LHCN-M2 (cell line): ENCODE measurements around the gene PSMB11. TPM values are rescaled to one million over a fixed set of nuclear protein-coding genes. Genes with fewer than 3 reads are reported as not detected.

Source experiments
- DNase-seq: peaks from one replicate; pipeline ENCODE4 v3.0.0-alpha.2; 2012; ENCODE audit warnings: low read depth
- total RNA-seq: library from RNA; depleted of rRNA; stranded (reverse); fragments of >200 nt; gene quantifications from 2 replicates; pipeline ENCODE4 v1.2.3, GENCODE V29; 2014

Gene PSMB11
- total RNA-seq, 1 experiment from 2014 or later = not detected

- no peak for DNase-seq
Observed at GRCh38 chr14:23058654-23059504, 16.9 kb downstream of the PSMB11 start.

- no peak for DNase-seq
Observed at GRCh38 chr14:23060536-23061260, 18.7 kb downstream of the PSMB11 start.

DNA sequence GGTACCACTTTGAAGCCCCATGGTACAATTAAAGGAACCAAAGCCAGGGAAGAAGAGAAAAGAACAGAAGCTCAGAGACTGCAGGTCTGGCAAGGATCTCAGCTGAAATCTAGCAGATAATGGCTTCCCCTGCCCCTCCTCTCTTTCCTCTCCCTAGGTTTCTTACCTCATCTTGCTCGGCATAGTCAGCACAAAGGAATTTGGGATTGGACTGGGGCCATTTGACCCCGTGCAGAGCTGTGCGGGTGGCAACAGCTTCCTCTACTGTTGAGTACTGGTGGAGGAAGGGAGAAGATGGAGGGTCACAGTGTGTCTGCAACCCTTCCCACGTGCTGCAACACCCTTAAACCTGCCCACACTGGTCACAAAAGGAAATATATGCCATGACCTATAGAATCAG lies 20.0 kb downstream of the PSMB11 start:
- DNase-seq = peak; percentile 92

DNA sequence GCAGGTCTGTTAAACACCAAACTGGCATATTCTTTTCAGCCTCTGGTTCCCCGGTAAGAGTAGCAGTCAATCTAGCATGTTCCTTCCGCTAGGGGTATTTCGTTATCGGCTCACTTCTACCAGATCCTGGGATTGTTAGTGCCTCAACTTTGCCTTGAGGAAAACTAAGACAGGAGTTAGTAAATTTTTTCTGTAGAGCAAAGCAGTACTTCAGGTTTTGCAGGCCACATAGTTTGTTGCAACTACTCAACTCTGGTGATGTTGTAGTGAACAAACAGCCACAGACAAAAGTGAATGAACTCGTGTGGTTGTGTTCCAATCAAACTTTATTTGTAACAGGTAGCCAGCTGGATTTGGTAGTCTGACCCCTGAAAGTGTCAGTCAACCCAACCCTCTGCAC lies 21.6 kb downstream of the PSMB11 start:
- no peak for DNase-seq

DNA sequence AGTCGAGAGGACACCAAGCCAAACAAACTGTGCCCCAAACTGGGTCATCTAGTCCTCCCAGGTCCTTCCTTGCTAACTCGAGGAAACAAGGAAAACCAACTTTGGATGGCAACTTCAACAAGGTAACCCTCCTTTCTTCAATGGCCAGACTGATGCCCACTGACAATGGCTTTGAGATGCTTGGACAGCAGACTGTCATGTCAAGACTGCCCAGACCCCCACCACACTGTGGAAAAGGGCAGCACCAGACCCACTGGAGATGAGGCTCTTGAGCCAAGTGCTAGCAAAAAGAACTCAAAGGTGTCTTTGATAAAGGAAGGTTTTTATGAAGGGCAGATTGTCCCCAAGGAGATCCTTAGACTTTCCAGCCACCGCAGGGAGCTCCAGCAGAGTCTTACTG lies 24.4 kb downstream of the PSMB11 start:
- DNase-seq = no peak

DNA sequence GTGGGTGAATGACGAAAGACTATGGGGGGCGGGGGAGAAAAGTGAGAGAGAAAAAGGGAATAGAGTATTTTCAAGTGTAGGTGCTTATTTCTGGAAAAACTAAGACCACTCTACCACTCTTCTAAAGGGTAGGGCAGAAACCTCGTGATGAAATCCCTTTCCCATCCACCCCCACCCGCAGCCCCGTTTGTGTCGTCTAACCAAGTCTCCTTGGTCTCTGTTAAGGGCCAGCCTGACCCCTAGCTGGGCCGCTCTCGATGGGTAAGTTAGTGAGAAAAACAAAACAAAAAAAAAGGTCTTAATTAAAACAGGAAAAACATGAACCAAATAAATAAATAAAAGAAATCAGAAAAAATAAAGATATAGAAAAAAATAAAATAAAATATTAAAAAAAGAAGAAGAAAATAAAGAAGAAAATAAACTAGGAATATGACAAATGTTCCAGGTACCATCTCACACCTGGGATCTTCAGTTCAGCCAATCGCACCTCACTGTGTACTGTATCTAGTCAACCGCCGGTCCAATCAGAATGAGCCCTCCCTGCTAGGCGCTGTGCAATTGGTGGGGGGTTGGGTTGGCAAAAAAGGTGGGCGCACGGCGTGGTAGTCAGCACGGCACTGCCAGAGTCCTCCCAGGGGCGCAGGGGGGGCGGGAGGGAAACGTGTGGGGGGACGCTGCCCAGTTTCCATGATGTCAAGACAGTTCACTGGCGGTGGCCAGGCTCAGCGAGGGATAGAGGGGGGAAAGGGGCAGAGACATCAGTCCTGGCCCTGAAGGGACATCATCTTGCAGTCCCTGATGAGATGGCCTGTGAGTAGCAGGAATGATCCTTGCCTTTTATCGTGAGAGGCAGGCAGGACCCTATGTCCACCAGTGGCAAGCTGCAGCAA lies 25.1 kb downstream of the PSMB11 start:
- no peak for DNase-seq

DNA sequence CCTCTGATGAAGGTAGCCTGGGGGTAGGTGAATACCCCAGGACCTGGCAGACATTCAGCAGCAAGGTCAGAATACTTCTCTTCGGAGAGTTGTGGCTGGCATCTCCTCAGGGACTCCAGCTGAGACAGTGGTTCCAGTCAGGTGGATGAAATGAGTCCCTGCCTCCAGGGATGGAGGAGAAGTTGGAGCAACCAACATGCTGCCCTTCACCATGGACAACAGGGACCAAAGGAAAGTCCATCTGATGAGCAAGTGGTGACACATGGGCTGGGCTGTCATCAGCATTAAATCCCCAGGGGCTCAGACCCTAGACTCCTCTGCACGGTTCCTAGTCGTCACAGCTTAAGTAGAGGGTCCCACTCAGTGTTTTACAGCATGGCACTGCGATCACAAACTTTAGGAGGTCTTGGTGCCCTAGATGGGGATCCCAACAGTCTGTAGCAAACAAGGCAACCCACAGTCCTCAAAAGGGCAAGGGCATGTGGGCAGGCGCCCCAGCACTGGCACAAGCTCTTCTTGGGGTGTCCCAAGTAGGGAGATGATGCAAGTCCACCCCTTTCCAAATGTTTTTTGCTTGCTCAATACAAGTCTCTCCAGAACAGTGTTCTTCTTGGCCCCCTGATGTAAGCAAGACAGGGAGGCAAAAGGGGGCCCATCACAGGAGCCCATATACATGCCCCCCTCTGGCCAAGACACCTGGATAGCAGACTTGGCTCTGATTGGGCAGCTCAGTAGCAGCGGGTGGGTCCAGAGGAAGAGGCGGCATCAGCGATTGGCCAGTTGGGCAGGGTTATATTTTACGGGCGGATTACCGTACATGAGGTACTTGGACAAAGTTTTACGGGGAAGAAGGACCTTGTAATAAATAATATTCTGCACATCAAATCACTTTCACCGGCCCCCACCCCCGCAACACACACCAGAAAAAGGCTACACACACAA lies 26.1 kb downstream of the PSMB11 start:
- no peak for DNase-seq

GRCh38 chr14:23068789-23069412 lies 26.9 kb downstream of the PSMB11 start:
- DNase-seq = peak; percentile 92

GRCh38 chr14:23069413-23069806 lies 27.4 kb downstream of the PSMB11 start:
- DNase-seq = no peak

DNA sequence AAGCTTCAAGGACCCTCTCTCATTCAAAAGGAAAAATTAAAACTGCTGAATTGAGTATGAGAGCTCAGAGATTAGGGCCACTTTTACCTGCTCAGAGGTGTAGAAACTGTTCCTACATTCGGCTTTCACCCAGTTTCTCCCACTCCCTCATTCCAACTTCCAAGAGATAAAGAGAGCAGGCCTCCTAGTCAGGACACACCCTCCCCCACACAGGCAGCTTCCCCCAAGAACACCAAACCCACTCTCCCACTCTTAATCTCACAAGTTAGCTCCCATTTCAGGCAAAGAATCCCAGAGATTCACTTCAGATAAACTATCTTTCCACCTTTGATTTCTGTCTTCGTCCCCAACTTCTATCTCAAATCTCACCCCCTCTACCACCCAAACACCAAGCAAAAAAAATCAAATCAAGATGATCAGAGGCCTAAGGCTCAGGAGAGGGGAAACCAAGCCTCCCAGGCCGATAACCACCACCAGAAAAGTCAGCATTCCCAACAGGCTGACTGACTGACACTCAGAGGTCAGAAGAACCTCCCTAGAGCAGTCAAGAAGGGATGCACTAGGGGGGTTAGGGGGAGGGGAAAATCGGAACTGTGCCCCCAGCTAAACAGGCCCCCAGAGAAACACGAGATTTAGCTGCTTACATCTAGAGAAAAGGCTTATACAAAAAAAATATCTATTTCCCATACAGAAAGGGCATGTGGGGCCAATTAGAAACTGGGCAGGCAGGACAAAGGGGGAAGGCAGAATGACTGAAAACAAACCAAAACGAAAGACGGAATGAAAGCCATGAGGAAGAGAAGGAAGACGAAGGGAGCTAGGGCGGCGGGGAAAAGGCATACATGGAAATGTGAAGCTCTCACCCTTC lies 28.5 kb downstream of the PSMB11 start:
- DNase-seq = no peak

GRCh38 chr14:23071244-23071920 lies 29.4 kb downstream of the PSMB11 start:
- DNase-seq = peak; percentile 93

GRCh38 chr14:23071921-23072539 lies 30.0 kb downstream of the PSMB11 start:
- DNase-seq = peak; percentile 33

DNA sequence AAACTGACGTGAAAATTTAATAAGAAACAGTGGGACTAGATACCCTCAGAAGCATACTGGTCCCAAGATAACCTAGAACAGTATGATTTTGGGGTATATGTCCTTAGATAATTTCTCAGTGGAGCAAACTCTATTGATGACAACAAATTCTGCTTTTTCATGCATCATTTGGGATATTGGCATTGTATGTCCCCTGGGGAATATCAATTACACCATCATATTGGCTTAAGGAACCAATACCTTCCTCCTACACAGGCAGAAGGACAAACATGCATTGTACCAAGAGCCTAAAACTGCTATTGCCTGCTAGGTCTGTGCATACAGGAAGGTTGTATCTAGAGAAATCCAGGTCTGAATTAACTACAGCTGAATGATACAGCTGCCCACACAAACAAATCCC lies 32.9 kb downstream of the PSMB11 start:
- DNase-seq = no peak

DNA sequence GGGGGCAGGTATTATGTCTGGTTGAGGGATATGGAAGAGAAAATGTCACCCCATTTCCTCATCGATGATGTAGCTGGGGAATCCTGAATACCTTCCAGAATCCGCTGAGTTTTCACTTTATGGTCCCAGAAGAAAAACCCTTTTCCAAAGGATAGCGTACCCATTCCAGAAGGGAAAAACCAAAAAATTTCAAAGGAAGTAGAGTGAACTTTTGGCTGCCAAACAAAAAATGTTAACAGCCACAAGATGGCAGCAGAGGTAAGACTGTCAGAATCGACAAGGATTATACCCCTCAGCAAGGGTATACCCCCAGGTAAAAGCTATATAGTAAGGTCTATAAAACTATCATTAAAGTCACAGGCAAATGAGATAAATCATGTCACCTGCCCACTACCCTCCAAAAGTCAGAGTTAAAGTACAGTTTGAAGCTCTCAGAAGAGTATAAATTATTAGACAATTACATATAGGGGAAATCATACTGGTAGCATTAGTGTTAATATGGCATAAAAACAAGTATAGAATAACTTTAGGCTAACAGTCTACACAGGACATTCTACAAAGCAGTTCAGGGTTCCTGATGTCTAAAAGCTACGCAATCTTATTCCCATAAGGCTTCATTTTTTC lies 34.9 kb downstream of the PSMB11 start:
- peak; percentile 43 for DNase-seq

DNA sequence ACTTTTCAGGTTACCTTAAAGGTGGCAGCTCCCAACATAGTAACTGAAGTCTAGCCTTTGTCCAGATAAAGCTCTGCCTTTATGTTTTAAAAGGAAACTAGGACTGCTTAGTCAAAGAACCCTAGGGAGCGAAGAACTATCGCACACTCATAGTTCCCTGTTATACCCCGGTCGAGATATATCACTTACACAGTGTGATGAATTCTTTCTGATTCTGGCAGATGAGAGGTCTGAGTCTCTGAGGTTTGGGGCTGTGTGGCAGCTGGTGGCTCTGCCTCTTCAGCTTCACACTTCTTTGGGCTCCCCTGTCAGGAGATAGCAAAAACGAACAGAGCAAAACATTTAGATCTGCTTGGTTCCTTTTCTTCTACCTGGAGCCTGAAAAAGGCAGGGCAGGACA lies 36.0 kb downstream of the PSMB11 start:
- DNase-seq = peak; percentile 71

- peak; percentile 98 for DNase-seq
Observed at GRCh38 chr14:23078692-23079116, 36.7 kb downstream of the PSMB11 start.

DNA sequence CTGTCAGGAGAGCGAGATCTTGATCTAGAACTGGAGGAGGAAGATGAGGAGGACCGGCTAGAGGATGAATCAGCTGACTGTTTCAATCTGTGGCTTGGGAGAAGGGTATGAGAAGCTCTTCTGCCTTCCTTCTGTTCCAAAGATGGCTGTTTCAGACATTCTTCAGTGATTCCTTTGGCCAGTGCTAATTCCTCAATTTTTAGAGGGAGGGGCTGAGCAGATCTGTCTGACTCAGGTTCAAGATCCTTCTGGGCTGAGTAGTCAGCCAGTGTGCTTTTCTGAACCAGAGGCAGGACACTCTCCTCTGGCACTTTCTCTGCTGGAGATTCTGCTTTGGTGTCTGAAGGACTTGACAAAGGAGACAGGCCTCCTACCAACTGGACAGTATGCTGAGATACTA lies 37.7 kb downstream of the PSMB11 start:
- DNase-seq = no peak

DNA sequence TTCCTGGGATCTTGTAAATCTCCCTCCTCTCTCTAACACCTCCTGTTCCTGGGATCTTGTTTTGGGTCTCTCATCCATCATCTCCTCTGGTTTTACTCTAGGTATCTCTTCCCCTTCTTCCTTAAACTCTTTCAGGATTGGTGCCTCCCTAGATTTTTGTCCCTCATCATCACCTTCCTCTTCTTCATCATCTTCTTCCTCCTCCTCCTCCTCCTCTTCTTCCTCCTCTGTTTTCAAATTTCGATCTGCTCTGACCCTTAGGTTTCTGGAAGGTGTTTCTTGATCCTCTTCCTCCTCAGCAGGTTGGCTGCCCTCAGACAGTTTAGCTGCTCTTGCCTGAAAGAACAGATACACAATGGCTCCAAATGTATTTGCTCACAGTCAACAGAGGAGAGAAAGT lies 38.5 kb downstream of the PSMB11 start:
- no peak for DNase-seq
